ENCODE measurements around the gene ADGRD2. TPM values are rescaled to one million over a fixed set of nuclear protein-coding genes. Genes with fewer than 3 reads are reported as not detected.

Gene ADGRD2
- total RNA-seq, 1 donor from 2014 or later, result not detected

DNA sequence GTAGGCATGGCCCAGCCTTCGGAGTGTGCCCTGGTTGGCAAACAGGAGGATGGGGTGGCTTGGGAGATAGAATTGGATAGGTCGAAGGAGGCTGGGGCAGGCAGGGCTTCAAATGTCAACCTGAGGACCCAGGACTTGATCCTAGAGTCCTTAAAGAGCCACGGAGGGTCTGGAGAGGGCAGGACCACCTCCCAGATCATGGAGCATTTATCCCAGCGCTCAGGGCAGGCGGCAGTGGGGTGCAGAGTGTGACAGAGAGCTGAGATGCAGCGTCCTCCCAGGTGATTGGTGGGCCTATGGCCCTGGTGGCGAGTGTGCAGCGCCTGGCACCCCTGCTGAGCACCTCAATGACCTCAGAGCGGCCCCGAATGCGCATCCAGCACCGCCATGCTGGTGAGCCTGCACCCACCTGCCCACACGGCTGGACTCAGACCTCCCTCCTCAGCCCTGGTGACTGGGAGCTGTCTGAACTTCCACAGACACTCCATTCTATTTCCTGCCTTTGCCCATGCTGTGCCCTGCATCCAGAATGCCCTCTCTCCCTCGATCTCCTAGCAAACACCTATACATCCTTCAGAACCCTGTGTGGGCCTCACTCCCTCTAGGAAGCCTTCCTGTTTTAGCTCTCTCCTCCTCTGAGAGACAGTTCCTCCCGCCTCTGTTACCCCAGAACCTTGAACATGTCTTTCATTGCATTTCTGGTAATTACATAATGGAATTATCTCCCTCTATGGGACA, 6.3 kb downstream of the ADGRD2 start:
- no peak for DNase-seq (ENCODE audit: low read depth)

DNA sequence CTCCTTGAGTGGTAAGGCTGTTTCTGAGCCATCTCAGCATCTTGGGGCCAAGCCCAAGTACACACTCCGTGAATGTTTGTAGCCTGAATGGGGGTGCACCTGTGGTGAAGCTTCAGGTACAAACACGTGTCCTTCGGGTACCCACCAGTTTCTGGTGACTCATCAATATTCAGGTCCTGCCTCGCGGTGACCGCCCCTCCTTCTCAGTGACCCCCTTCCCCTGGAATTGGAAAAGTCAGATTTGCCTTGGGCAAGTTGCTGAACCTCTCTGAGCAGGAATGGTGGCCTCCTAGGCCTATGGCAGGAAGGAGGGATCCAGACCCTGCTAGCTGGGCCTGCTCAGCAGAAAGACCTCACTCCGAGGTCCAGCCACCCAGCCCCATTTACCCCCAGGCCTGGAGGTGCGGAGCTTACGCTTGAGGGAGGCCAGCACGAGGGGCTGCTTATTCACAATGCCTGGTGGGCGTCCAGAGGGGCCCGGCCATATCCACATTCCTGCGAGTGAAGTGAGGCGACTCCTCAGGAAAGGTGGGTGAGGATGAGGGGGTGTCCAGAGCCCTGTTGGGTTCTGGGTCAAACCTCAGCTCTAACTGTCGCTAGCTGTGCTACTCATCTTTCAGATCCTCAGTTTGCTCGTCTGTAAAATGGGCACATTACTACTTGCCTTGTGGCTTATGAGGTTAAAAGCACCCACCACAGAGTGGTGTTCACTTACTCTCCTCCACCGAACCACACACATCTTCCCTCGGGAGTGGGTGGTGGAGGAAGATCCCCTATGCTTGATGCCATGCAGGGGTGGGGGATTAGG, 7.0 kb downstream of the ADGRD2 start:
- no peak for DNase-seq (ENCODE audit: low read depth)

DNA sequence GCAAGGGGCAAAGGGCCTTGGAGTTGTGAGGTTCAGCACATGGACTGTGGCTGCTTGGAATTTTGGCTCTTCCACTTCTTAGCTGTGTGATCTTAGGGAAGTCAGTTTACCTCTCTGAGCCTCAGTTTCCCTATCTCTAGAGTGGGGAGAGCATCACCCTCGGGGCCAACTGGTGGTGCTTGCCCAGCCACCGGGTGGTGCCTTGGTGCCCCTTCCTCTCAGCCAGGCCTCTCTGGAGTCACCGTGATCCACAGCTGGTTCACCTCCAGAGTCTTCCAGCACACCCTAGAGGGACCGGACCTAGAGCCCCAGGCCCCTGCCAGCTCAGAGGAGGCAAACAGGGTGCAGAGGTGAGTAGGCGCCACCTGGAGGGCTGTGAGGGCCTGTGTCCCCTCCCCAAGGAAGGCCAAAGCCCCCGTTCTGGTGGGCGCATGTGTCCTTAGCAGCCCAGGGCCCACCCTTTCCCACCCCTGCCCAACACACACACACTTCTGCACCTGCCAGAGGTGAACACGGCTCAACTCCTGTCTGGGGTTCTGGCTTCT, 7.7 kb downstream of the ADGRD2 start:
- no peak for DNase-seq (ENCODE audit: low read depth)

DNA sequence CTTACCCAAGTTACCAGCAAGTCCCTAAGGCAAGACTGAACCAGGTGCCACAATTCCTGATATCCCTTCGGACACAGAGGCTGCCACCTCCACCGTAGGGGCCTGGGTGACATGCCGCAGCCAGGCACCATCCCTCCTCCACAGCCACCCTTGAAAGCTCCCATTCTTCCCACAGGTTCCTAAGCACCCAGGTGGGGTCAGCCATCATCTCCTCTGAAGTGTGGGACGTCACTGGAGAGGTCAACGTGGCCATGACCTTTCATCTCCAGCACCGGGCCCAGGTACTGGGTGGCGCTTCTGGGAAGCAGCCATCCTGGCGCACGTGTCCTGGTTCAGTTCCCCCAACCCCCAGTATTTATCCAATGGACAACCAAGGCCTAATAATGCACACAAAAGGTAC, 8.2 kb downstream of the ADGRD2 start:
- DNase-seq (ENCODE audit: low read depth), result no peak

GRCh38 chr9:124462739-124463138, 12.5 kb downstream of the ADGRD2 start:
- no peak for DNase-seq (ENCODE audit: low read depth)

- DNase-seq (ENCODE audit: low read depth), result no peak
These were observed 15.5 kb downstream of the ADGRD2 start for GRCh38 chr9:124465736-124466135.

DNA sequence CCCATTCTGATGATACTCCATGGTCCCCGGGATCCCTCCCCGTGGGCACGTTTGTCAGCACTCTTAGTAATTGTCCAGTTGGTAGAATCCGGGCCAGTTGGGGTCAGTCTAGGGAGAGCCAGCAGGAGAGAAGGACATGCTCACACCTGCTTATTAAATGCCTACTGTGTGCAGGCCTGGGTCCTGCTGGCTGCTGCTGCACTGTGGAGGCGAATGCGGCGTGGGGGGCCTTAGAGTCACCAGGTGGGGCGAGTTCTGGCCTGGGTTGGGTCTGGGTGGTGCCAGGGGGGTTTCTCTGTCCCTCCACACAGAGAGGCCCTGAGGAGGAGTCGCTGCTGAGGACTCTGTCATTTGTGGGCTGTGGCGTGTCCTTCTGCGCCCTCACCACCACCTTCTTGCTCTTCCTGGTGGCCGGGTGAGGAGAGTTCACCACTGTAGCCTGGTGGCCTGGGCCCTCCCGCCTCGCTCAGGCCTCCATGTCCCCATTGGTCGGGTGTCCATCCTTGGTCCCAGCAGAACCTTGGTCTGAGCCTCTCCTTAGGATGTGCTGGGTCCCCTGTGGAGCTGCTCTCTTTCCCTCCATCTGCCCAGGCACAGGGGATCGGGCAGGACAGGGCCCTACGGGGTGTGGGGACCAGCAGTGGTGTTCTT, 17.3 kb downstream of the ADGRD2 start:
- no peak for DNase-seq (ENCODE audit: low read depth)

- DNase-seq (ENCODE audit: low read depth), result no peak
These were observed 17.9 kb downstream of the ADGRD2 start for GRCh38 chr9:124468061-124468740.

- no peak for DNase-seq (ENCODE audit: low read depth)
These were observed 19.0 kb downstream of the ADGRD2 start for GRCh38 chr9:124469011-124469832.

DNA sequence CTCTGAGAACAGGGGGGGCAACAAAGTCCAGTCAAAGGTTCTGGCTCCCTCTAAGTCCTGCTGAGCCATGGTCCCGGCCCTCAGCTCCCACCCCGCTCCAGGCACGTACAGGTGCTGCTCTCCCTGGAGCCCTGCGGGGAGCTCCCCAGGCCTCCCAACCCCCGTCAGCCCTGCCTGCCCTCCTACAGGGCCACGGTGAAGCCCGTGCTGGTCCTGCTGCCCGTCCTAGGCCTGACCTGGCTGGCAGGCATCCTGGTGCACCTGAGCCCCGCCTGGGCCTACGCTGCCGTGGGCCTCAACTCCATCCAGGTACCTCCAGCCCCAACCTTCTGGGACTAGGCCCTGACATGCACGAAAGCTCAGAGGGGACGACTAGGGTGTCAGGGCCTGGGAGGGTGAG, 20.1 kb downstream of the ADGRD2 start:
- no peak for DNase-seq (ENCODE audit: low read depth)

DNA sequence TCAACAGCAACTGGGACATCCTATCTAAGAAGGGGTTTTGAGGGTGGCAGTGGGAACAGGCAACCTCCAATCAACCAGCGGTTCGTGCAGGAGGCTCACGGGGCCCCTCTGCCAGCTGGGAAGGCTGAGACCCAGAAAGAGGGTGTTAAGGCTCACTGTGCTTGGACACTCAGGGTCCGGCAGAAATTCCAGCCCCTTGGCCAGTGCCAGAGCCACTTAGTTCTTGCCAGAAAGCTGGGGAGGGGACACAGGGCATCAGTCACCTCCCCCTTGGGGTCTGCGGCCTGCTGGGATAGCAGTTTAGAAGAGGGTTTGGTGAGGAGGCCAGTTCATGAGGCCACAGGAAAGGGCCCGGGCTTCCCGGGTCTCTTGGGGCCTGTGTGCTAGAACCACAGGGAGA, 20.5 kb downstream of the ADGRD2 start:
- DNase-seq (ENCODE audit: low read depth), result no peak

GRCh38 chr9:124471761-124472160, 21.5 kb downstream of the ADGRD2 start:
- no peak for DNase-seq (ENCODE audit: low read depth)

- no peak for DNase-seq (ENCODE audit: low read depth)
These were observed 22.5 kb downstream of the ADGRD2 start for GRCh38 chr9:124472770-124473169.

GRCh38 chr9:124473310-124473709, 23.1 kb downstream of the ADGRD2 start:
- no peak for DNase-seq (ENCODE audit: low read depth)

- no peak for DNase-seq (ENCODE audit: low read depth)
These were observed 23.9 kb downstream of the ADGRD2 start for GRCh38 chr9:124474151-124474550.

DNA sequence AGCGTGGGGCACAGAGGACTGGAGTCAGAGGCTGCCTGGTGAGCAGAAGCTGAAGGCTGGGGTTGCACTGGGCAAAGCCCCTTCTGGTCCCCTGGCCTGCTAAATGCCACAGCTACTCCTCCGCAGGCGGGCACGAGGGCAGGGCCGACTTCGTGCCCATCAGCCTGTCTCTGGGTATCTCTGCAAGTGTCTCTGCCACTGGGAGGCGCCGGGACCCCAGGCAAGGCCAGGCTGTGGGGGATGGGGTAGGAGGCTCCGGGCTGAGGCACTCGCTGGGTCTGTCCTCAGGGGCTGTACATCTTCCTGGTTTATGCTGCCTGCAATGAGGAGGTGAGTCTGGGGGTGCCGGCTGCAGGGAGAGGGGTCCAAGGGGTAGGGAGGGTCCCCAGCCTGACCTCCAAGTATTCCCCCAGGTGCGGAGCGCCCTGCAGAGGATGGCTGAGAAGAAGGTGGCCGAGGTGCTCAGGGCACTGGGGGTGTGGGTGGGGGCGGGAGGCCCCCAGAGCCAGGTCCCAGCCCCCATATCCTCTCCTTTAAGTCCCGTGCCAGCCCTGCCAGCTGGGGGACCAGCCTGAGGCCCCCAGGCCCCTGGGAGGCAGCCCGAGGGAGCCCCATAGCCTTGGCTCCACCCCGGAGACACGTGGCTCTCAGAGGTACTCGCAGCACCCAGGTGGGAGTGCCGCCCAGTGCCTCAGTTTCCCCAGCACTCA, 25.1 kb downstream of the ADGRD2 start:
- DNase-seq (ENCODE audit: low read depth), result no peak

DNA sequence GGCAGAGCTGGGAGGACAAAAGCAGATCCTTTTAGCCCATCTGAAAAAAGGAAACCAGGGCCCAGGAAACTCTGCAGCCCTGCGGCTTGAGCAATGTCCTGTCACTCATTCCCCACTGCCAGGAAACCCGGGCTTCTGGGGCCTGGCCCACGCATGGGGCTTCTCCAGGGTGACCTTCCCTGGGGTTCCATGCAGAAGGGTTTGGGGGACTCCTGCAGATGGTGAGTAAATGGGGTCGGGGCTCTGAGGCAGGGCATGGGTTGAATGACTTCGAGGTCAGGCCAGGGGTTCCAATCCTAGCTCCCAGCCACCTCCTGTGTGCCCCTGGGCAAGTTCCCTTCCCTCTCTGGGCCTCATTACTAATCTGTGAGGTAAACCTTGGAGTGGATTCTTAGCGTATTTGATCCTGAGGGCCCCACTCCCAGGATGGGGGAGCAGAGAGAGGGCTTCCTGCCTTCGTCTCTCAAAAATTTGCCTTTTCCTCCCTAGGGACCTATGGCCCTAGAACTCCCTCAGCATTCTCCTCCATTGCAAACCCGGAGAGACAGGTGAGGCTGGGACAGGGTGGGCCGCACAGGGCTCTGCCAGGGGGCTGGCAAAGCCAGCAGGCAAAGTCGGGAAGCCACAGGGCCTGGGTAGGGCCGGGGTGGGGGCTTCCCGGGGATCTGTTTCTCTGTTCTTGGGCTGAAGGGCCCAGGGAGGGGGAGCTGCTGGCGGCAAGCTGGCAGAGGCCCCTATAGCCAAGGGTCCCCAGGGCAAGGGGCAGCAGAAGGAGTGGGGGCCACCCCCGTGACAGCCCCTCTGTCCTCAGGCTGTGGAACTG, 25.8 kb downstream of the ADGRD2 start:
- no peak for DNase-seq (ENCODE audit: low read depth)

DNA sequence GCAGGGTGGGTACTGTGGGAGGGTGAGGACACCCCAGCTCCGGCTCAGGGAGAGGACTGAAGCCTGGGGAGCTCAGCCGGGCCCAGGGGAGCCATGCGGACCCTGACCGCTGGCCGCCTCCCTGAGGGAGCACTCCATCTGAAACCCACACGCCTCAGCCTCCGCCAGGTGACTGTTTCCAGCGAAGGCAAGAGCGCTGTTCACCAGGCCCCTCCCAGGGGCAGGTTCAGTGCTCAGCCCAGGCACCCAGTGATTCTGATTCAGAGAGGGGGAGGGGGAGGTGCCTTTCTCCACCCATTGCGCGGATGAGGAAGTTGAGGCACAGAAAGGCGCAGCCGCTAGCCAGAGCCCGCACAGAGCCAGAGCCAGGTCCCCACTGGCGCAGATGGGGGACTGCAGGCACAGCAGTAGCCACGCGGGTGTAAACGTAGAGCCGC, 27.0 kb downstream of the ADGRD2 start:
- DNase-seq (ENCODE audit: low read depth), result no peak

GRCh38 chr9:124477648-124478285, 27.5 kb downstream of the ADGRD2 start:
- DNase-seq (ENCODE audit: low read depth), result no peak
